ENCODE data around the gene ECI1. TPM values are rescaled to one million over a fixed set of nuclear protein-coding genes. Genes with fewer than 3 reads are reported as not detected.

Gene ECI1
- total RNA-seq, 1 experiment from 2014 or later: 95.4 TPM

GRCh38 chr16:2234813-2235170, 16.6 kb downstream of the ECI1 start:
- H2BK15ac ChIP-seq (ENCODE audit: low read depth, low read length): no peak overlapping the region
- peaks cover 2% of the 10 kb centered on the region; the same call in 1 of the 2 replicates for H3K27me3 ChIP-seq (ENCODE audit: insufficient read depth, low read length)
- H2BK120ac ChIP-seq (ENCODE audit: low read depth, low read length, poor library complexity, severe bottlenecking): no peak overlapping the region
- no peak overlapping the region for H4K5ac ChIP-seq (ENCODE audit: insufficient read length, low read depth, low read length)
- H4K20me1 ChIP-seq (ENCODE audit: control insufficient read depth, insufficient read depth, insufficient read length): no peaks in the 10 kb centered on the region
- no peaks in the 10 kb centered on the region for H3K79me2 ChIP-seq (ENCODE audit: insufficient read depth, low read length)
- no peak overlapping the region for H3K14ac ChIP-seq (ENCODE audit: insufficient read depth, low read length)
- no peak overlapping the region for H3K4me2 ChIP-seq (ENCODE audit: insufficient read depth, insufficient read length, low read length)
- no peak overlapping the region for H2AK5ac ChIP-seq (ENCODE audit: insufficient read length, low read length)
- Mint-ChIP-seq H3K9me3 (no peaks in the 10 kb centered on the region), H3K36me3 (ENCODE audit: insufficient read depth in 1 of 3, low read depth in 3 of 3) (peaks cover 2 to 27% (median 13%) of the 10 kb centered on the region in 3 experiments; a peak in 6 of 7 replicates), H3K27ac (no peak overlapping the region; a peak in 1 of 7 replicates), H3K4me1 (peaks cover 0 to 3% of the 10 kb centered on the region in 2 experiments; a peak in 1 of 4 replicates), H3K27me3 (ENCODE audit: low read depth) (peaks cover 16% of the 10 kb centered on the region), H3K4me3 (no peak overlapping the region)
- H3K56ac ChIP-seq (ENCODE audit: insufficient read length, low read depth, low read length): no peak overlapping the region
- no peaks in the 10 kb centered on the region for H3K4me1 ChIP-seq (ENCODE audit: insufficient read depth, low read length)
- no peak overlapping the region for H2BK12ac ChIP-seq (ENCODE audit: insufficient read length, low read depth, low read length)
- no CpG with 5 or more reads among the region's 18 CpGs for WGBS (ENCODE audit: extremely low coverage, insufficient read length, low lambda C conversion rate)
- no peaks in the 10 kb centered on the region for H3K79me1 ChIP-seq (ENCODE audit: insufficient read depth, low read depth, low read length, poor library complexity, severe bottlenecking)
- H3K23ac ChIP-seq (ENCODE audit: insufficient read length, low read depth, low read length): no peak overlapping the region
- peaks cover 13% of the 10 kb centered on the region for H3K23me2 ChIP-seq (ENCODE audit: insufficient read length, low read depth, low read length, poor library complexity, severe bottlenecking)
- TF ChIP-seq CTCF (conservative IDR thresholded peaks at IDR 0.05): no peak
- DNase-seq: no peak
- H3K9me3 ChIP-seq (ENCODE audit: control insufficient read depth, low read depth, low read length): no peaks in the 10 kb centered on the region
- H3K4ac ChIP-seq (ENCODE audit: low read depth, low read length): no peak overlapping the region
- H3T11ph ChIP-seq (ENCODE audit: low read length): no peak overlapping the region
- H2AFZ ChIP-seq (ENCODE audit: low read length): no peak overlapping the region
- H4K8ac ChIP-seq (replicated peaks; ENCODE audit: insufficient read length, low read depth, low read length): no peak overlapping the region
- no peak overlapping the region for H4K91ac ChIP-seq (ENCODE audit: insufficient read length, low read depth, low read length)
- no peak overlapping the region for H3K27ac ChIP-seq (ENCODE audit: insufficient read length, low read depth, low read length)
- H2BK20ac ChIP-seq (ENCODE audit: low read depth, low read length, poor library complexity, severe bottlenecking): no peak overlapping the region
- H2BK5ac ChIP-seq (ENCODE audit: insufficient read length, low read length): no peak overlapping the region
- no peak overlapping the region for H3K18ac ChIP-seq (ENCODE audit: insufficient read length, low read depth, low read length)
- H3K9ac ChIP-seq (ENCODE audit: extremely low read depth, insufficient read length, low read length): no peak overlapping the region
